Activated CD4-positive, alpha-beta T cell treated with anti-CD3 and anti-CD28 coated beads, Interleukin-2, amount 50 U/mL, for 48 hours (primary cell): ENCODE measurements around the gene PCSK6.
"Not testable (repeated sequence)": the region's sequence is repeated elsewhere in the genome, so short reads cannot be mapped to it uniquely, and the experiment has no call there.

ENCODE experiments used
- DNase-seq, 2 experiments: peaks; one replicate each; pipeline ENCODE4 v3.0.0-alpha.2; 2020

Gene PCSK6

DNA sequence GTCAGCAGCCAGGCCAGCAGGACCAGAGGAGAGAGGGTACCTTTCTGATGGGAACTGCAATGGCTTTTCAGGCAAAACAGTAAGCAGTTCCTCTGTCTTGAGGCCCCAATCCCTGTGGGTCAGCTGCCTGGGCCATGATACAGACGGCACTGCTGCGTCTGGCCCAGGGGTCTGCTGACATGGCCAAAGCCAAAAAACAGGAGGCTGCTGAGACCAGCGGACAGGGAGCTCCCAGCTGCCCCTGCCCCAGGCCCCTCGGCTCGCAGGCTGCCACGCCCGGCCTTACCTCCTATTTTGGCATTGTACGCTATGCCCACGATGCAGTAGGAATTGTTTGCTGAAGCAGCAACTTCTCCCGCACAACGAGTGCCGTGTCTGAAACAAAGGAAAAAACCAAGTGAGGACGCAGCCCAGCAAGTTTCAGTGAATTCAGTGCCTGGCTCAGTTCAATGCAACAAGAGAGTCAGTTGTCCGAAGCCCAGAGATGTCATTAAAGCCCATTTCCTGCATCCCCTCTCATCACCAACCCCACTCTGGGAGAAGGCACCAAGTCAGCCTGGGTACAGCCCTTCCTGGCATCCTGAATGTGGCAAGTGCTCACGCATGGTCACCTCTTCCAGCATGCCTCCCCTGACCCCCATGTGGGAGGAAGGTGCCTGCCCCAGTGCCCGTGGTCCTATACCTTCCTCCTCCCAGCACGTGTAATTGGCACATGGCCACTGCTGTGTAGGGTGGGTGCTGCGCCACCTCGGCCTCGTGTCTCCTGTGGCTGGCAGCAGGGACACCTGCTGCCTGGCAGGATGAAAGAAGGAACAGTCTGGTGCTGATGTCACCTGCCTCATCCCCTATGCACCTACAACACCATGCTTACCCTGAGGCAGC lies 61.7 kb downstream of the PCSK6 start:
- DNase-seq, result no peak

DNA sequence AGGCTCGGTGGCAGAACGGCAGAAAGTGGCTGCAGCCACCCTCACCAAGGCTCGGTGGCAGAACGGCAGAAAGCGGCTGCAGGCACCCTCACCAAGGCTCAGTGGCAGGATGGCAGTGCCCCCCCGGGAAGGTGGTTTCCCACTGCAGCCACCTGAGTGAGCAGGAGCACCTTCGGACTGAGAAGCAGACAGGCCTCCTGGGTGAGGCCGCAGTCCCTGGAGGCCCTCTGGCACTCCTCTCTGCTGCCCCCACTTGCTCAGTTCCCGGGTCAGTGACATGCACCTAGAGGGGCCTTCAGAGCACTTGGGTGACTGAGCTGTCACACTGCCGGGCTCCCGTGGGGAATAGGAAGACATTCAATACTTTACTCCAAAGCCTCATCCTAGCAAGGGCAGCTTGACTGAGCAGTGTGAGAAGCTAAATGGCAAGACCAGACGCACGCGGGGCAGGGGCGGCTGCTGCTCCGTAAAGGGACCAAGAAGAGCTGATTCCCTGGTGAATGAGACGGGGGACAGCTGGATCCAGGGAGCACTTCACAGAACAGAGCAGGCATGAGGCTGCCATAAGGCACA lies 62.7 kb downstream of the PCSK6 start:
- DNase-seq, result no peak

DNA sequence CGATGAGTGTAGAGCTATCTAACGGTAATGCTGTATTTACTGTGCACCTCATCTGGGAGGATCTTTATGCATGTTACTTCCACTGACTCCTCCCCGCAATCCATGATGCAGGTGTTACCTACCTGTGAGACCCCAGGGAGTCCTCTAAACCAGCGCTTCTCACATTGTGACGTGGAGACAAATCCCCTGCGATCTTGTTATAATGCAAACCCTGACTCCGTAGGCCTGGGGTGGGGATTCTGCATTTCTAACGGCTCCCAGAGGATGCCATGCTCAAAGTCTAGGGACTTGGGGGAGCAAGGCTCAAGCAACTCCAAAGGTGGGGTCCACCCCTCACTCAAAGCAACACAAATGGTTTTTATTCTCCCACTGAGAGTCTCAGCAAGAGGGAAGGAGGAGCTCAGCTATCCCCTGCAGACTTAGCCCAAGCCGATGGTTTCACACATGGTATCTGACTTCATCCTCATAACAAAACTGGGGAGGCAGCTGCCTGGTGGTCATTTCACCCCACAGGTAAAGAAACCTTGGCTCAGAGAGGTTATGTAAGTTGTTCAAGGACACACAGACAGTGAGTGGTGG lies 63.6 kb downstream of the PCSK6 start:
- no peak for DNase-seq

DNA sequence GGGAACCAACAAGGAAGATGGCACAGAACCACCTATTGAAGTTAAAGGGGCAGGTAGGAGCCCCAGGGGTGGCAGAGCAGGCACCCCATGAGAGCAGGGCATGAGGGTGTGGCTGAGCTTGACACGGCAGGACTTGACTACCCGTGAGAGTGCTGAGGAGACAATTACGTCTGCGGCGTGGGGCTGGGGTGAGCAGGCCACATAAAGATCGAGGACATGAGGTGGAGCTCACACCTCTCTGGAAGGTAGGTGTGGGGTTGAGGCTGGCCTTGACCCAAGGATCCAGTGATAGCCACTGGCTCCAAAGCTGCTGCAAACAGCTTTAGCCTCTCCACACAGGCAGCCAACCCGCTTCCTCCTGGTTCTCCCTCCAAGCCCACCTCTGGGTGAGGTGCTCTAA lies 64.5 kb downstream of the PCSK6 start:
- no peak for DNase-seq

- no peak for DNase-seq
Measured at GRCh38 chr15:101420232-101420631, 69.3 kb downstream of the PCSK6 start.

DNA sequence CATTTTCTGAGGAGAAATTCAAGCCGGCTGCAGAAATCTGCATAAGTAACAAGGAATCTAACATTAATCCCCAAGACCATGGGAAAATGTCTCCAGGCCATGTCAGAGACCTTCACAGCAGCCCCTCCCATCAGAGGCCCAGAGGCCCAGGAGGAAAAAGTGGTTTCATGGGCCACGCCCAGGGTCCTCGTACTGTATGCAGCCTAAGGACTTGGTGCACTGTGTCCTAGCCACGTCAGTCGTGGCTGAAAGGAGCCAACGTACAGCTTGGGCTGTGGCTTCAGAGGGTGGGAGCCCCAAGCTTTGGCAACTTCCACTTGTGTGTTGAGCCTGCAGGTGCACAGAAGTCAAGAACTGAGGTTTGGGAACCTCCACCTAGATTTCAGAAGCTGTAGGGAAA lies 73.0 kb downstream of the PCSK6 start:
- not testable (repeated sequence) for DNase-seq

- no peak for DNase-seq
Measured at GRCh38 chr15:101413239-101413638, 76.3 kb downstream of the PCSK6 start.

GRCh38 chr15:101411581-101411980 lies 77.9 kb downstream of the PCSK6 start:
- no peak for DNase-seq

GRCh38 chr15:101411085-101411484 lies 78.4 kb downstream of the PCSK6 start:
- no peak for DNase-seq

DNA sequence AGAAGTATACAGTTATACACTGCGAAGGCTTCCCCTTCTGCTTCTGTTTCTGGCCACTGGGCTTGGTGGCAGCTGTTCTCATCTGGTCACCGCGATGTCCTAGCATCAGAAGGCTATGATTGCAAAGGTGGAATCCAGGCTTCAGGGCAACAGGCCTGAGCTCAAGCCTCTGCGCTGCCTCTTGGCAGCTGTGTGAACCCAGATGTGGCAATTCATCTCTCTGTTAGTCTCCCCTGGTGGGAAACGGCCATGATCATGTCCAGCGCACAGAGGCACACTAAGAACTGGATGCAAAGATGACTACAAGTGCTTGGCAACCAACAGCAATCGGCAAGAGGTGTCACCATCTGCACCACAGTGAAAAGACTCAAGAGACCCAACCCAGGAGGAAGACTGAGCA lies 78.9 kb downstream of the PCSK6 start:
- no peak for DNase-seq

- DNase-seq, result no peak
Measured at GRCh38 chr15:101409621-101410020, 79.9 kb downstream of the PCSK6 start.

GRCh38 chr15:101407966-101408775 lies 81.3 kb downstream of the PCSK6 start:
- DNase-seq, result no peak

- no peak for DNase-seq
Measured at GRCh38 chr15:101407439-101407838, 82.1 kb downstream of the PCSK6 start.

DNA sequence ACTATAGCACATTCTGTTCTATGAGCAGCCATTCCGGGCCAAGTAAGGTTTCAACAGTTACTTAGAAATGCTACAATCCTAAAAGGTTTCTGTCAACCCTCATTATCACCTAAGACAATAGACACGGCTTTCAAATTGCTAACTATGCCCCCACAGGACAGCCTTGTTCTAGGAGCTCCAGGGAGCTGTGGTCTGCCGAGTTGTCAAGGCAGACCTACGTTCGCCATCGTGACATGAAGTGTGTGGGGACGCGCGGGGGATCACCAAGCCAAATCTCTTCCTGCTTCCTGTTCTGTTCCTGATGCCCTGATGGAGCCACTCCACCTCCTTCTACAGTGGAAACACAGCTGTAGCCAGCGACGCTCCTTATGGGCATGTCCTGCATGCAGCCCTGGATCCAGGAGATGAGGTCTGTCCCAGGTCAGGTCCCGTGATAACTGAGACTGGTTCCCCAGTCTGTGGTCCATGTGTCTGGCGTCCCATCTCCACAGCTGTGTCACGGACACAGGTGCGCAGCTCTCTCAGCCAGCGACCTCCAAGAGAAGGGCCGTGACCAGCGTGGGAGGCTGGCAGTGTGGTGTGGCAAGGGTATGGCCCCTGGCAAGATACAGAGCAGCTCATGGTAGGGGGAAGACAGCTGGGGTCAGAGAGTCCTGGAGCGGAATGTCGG lies 82.8 kb downstream of the PCSK6 start:
- no peak for DNase-seq

GRCh38 chr15:101406036-101406435 lies 83.5 kb downstream of the PCSK6 start:
- no peak for DNase-seq

GRCh38 chr15:101404245-101404644 lies 85.3 kb downstream of the PCSK6 start:
- DNase-seq, result no peak

- DNase-seq, result not testable (repeated sequence)
Measured at GRCh38 chr15:101402883-101403282, 86.6 kb downstream of the PCSK6 start.

- no peak for DNase-seq
Measured at GRCh38 chr15:101401286-101401685, 88.2 kb downstream of the PCSK6 start.

- no peak for DNase-seq
Measured at GRCh38 chr15:101399431-101399830, 90.1 kb downstream of the PCSK6 start.

DNA sequence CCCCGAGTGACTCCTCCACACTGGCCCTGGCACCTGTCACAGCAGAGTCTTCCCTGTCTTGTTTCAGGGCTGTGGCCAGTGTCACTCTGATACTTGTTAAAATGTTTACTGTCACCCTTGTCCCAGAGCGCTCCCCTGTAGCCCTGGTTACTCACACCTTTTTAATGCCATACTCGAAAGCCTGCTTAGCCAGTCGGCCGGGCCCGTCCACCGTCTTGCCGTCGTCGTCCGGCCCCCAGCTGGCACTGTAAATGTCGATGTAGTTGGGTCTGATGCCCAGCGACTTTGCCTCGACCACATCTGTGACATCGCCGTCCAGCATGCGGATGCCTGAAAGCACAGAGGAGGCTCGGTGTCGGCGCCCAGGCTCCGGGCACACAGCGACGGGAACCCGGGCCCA lies 91.3 kb downstream of the PCSK6 start:
- DNase-seq, result no peak

GRCh38 chr15:101397521-101398003 lies 91.9 kb downstream of the PCSK6 start:
- DNase-seq, result no peak

DNA sequence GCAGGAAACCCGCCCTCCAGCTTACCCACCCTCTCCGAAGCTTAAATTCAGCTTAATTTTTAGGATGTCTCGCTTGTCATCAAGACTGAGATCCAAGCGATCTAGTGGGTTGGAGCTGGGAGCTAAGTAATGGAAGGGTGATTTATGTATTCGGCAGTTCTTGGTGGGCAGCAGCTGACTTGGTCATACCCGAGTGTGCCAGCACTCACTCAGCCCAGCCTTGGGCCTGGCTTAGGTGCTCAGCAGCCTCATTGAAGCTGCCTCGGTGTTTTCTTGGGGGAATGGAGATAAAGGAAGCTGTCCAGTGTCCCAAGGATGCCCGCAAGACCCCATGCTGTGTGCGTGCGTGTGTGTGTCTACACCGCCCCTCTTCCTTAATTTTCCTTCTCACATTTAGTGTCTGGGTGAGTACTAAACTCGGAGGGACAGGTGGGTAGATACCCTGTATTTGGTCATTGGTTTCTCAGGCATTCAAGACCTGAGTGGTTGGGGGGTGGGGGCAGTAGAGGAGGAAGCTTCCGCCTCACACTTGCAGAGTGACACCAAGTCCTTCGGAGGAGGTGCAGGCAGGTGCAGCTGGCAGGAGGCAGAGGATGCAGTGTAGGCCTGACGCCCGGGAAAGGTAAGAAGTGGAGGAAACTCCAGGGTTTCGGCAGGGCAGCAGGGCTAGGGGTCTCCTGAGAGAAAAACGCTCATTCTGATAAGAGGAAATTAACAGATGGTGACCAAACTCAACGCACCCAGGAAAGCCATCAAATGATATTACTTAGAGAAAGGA lies 92.8 kb downstream of the PCSK6 start:
- DNase-seq, result no peak
